Retinal pigment epithelial cell (primary cell): Measurements from ENCODE around the gene SPATA31E1.
"Not testable (repeated sequence)": the region's sequence is repeated elsewhere in the genome, so short reads cannot be mapped to it uniquely, and the experiment has no call there.

ENCODE experiments used
- DNase-seq: peaks from one replicate; pipeline ENCODE4 v3.0.0-alpha.2; 2010; ENCODE audit warnings: low read depth
- H3K4me3 ChIP-seq: 2 replicates; pipeline ENCODE4 v1.5.1; 2011; ENCODE audit warnings: mild to moderate bottlenecking, low read length, control low read depth, moderate library complexity
- CTCF ChIP-seq: conservative IDR thresholded peaks from 2 replicates; pipeline ENCODE4 v1.5.1; 2011; ENCODE audit warnings: low read depth, low read length, control low read depth, inconsistent platforms

SPATA31E1 gene

GRCh38 chr9:87849144-87849758, 33.4 kb upstream of the SPATA31E1 start:
- no peak for TF ChIP-seq CTCF
- no peak overlapping the region for H3K4me3 ChIP-seq
- no peak for DNase-seq

DNA sequence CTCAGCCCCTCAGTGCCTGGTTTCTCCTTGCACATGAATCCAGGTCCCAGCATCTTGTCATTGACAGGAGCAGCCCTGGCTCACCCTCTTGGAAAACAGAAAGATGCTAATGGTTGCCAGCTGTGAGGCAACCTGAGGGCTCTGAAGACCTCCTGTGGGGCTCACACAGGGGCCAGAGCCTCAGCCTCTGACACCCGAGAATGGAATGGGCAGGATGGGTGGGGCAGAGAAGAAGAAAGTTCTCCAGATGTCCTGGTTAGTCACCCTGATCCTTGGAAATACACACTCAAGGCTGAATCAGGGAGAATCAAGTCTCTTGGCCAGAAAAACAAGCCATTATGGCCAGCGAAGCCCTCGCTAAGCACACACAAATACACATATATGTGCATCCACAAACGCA, 32.3 kb upstream of the SPATA31E1 start:
- no peak for DNase-seq

DNA sequence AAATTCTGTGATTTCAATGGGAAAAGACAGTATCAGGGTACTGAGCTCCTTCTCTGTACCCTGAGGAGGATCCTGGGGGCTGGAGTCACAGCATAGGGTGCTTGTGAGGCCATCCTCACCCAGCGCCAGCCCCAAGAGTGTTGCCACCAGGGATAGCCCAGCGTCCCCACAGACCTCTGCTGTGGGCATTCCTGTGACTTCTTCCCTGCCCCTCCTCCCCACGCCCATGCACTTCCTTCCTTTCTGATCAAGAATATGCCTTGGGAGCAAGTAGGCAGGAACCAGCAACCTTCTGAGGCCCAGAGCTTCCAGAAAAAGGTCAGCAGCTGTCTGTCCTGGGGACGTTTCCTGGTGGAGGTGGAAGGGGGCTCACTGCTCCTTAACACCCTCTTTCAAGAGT, 31.5 kb upstream of the SPATA31E1 start:
- DNase-seq, H3K4me3 ChIP-seq: not testable (repeated sequence)

More for the DNA sequence above, 32.3 kb upstream of the SPATA31E1 start:
- no peak overlapping the region for H3K4me3 ChIP-seq
- TF ChIP-seq CTCF = no peak

GRCh38 chr9:87853302-87853701, 29.4 kb upstream of the SPATA31E1 start:
- no peak for TF ChIP-seq CTCF
- DNase-seq = no peak

GRCh38 chr9:87853876-87854579, 28.6 kb upstream of the SPATA31E1 start:
- TF ChIP-seq CTCF = no peak
- no peak overlapping the region for H3K4me3 ChIP-seq
- no peak for DNase-seq

More at GRCh38 chr9:87853302-87853701, 29.4 kb upstream of the SPATA31E1 start:
- H3K4me3 ChIP-seq = no peak overlapping the region

DNA sequence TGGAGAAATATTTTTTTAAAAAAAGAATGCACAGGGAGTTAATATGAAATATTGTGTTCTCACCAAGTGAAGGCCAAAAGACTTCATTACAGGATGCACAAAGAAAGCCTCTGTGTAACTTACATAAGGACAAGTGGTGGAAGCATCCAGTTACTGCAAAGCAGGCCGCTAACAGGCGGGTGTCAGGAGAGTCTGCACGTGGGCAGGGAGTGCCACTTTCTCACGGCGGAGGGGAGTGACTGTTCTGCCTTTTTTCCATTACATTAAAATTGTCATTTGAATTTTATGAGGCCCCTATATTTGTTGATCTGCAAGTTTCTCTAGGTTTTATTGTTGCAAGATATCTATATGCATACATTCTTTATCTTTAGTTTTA, 28.1 kb upstream of the SPATA31E1 start:
- H3K4me3 ChIP-seq = no peak overlapping the region
- TF ChIP-seq CTCF = no peak
- no peak for DNase-seq

DNA sequence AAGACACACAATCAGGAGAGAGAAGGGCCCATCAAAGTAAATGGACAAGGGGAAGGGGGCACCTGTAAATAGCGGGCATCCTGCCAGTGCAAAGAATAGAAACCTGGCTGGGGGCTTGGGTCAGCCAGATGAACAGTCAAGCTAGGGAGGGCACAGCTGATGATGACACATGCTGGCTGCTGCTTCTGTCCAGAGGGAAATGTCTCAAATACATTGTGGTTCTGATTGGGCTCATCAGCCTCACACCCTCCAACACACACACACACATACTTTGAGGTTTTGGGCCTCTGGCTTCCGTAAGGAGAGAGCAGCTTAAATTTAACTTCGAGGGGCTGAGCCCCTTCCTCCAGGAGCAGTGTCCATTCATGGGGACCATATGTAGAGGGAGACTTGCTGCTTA, 27.6 kb upstream of the SPATA31E1 start:
- no peak for TF ChIP-seq CTCF
- no peak overlapping the region for H3K4me3 ChIP-seq
- no peak for DNase-seq
